GM12874 (cell line): ENCODE measurements around the gene B4GALNT3.

ENCODE experiments used
- CTCF ChIP-seq: IDR thresholded peaks from 2 replicates; pipeline ENCODE4 v1.5.1; 2011; ENCODE audit warnings: low read depth, mild to moderate bottlenecking, control low read depth, low read length, moderate library complexity; ENCODE audit not compliant: insufficient read depth

Gene B4GALNT3

GRCh38 chr12:590206-590750 lies 130.5 kb downstream of the B4GALNT3 start:
- TF ChIP-seq CTCF: no peak

DNA sequence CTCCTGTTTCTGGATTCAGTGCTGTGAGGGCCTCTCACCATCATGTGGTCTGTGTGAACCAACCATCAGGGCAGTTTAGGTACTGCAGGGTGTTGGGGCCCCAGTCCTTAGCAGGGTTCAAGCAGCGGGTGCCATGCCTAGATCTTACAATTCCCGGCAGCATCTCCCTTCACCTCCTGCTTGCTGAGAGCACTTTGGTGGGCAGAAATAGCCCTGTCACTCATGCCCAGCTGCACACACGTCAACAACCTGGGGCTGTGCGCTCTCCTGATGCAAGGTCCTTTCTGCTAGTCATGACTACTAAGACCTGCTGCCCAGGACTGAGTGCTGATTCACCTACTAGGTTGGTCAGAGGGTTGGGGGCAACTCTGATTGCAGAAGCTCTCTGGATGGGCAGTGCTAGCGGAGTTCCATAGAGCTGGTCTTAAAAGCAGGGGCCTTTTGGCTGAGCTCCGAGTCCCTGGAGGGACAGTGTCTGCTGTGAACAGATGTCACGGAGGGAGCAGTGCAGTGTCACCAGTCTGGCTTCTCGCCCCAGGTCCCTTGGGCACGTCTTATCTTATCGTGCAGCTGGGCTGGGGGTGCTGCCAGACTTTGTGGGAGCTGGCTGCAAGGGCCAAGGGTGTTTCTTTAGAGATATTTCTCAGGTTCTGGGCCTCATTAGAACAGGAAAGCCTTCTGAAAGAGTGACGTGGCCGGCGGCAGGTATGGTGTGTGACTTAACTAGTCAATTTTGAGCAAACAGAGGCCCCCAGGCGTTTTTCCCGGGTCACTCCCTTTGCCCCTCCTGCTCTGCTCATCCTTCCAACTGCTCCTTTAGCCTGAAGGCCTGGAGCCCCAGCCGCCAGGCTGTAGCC lies 131.7 kb downstream of the B4GALNT3 start:
- TF ChIP-seq CTCF: peak; percentile 32; the same call in 1 of the 2 replicates

GRCh38 chr12:592024-592505 lies 132.3 kb downstream of the B4GALNT3 start:
- no peak for TF ChIP-seq CTCF

- TF ChIP-seq CTCF: no peak
Measured at GRCh38 chr12:593396-594270, 133.9 kb downstream of the B4GALNT3 start.

DNA sequence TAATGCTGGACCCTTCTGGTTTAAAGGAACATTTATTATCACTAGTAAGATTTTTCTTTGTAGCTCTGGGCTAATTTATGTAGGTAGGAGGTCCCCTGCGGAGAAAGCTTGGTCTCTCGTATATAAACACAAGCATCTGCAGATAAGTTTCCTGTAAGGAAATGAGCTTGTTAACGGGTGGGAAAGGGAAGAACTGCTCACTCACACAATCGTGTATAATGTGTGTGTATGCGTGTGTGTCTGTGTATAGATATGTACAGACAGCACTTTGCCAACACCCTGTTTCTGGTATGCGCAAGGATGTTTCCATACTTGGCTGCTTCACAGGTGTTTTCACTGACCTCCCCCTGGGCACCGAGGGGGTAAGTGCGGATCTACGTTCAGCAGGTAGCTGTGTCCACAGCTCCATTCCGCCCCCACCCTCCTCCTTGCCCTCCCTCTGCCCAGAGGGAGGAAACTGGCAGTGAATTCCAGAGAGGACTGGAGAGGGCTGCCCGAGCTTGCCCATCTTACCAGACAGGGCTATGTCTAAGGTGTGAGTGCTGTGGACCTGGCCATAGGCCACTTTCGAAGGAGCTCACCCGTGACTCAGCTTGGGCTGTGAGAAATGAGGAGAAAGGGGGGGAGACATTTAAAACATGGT lies 138.3 kb downstream of the B4GALNT3 start:
- TF ChIP-seq CTCF: no peak

DNA sequence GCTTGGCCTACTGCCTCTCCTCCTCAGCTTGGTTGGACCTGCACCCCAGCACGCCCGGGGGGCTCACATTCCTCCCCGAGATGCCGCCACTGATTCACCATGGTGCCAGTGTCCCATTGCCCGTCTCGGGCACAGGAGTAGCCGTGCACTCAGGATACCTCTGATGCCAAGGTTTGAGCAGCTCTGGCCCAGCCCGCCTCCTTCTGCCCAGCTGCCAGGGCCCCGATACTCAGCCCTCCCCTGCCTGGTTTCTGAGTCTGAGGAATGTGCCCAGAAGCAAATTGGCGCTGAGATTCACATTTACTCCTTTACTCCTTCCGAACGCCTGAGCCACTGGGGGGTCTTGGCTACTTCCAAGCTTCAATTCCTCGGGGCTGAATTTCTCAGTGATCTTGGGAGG lies 140.0 kb downstream of the B4GALNT3 start:
- no peak for TF ChIP-seq CTCF
